SU-DHL-6 (cell line): Measurements from ENCODE around the gene IL13.

ENCODE experiments used
- H2AFZ ChIP-seq: fragments of 200-600 bp; sonication (generic); 2 replicates; pipeline ENCODE4 v1.6.1; 2014; ENCODE audit warnings: low read depth, mild to moderate bottlenecking, moderate library complexity, mixed read lengths, antibody characterized with exemption, low read length; ENCODE audit not compliant: severe bottlenecking
- H3F3A ChIP-seq: fragments of 200-600 bp; shearing (Covaris generic); 2 replicates; pipeline ENCODE4 v1.6.0; 2016; ENCODE audit warnings: antibody characterized with exemption, mild to moderate bottlenecking; ENCODE audit not compliant: insufficient read depth
- H3K27ac ChIP-seq: fragments of 200-600 bp; sonication (generic); 2 replicates; pipeline ENCODE4 v1.5.1; 2016; ENCODE audit warnings: low read depth, mild to moderate bottlenecking, low read length, moderate library complexity, mixed read lengths
- H3K27me3 ChIP-seq: fragments of 200-600 bp; sonication (generic), shearing (Covaris generic); 2 replicates; pipeline ENCODE4 v1.6.0; 2014; ENCODE audit warnings: mild to moderate bottlenecking, low read length
- H3K36me3 ChIP-seq: fragments of 200-600 bp; sonication (generic); 2 replicates; pipeline ENCODE4 v1.6.1; 2014; ENCODE audit warnings: mild to moderate bottlenecking, low read length, mixed read lengths
- H3K4me2 ChIP-seq: fragments of 300-600, 200-600 bp; shearing (Covaris generic), sonication (generic); 2 replicates; pipeline ENCODE4 v1.6.0; 2014; ENCODE audit warnings: low read length, low read depth, mild to moderate bottlenecking; ENCODE audit not compliant: poor library complexity, severe bottlenecking
- H3K4me3 ChIP-seq: fragments of 200-600 bp; sonication (generic); 2 replicates; pipeline ENCODE4 v1.5.1; 2014; ENCODE audit warnings: antibody characterized with exemption, low read length, mild to moderate bottlenecking, mixed read lengths; ENCODE audit not compliant: insufficient read depth, poor library complexity, severe bottlenecking
- H3K79me2 ChIP-seq: fragments of 200-600 bp; sonication (generic); 2 replicates; pipeline ENCODE4 v1.6.1; 2014; ENCODE audit warnings: mild to moderate bottlenecking, low read length, moderate library complexity; ENCODE audit not compliant: insufficient read depth
- H3K9ac ChIP-seq: fragments of 200-600 bp; sonication (generic); 2 replicates; pipeline ENCODE4 v1.7.0; 2014; ENCODE audit warnings: mild to moderate bottlenecking, low read length
- H3K9me2 ChIP-seq: fragments of 200-600 bp; sonication (generic); replicated peaks from 2 replicates; pipeline ENCODE4 v1.6.1; 2014; ENCODE audit warnings: low read length; ENCODE audit not compliant: insufficient read depth
- H3K9me3 ChIP-seq: fragments of 200-600 bp; sonication (generic); 2 replicates; pipeline ENCODE4 v1.6.1; 2014; ENCODE audit warnings: low read length, mixed read lengths; ENCODE audit not compliant: insufficient read depth
- H4K20me1 ChIP-seq: fragments of 200-600 bp; sonication (generic); 2 replicates; pipeline ENCODE4 v1.6.1; 2014; ENCODE audit warnings: low read depth, mild to moderate bottlenecking, antibody characterized with exemption, low read length, moderate library complexity, mixed read lengths
- CTCF ChIP-seq: fragments of 200-600 bp; sonication (generic); IDR thresholded peaks from one replicate; pipeline ENCODE4 v1.5.1; 2017; ENCODE audit warnings: antibody characterized with exemption, mild to moderate bottlenecking, low read length, moderate library complexity; ENCODE audit not compliant: insufficient read depth, poor library complexity, severe bottlenecking
- EZH2phosphoT487 ChIP-seq: fragments of 200-600 bp; sonication (generic), shearing (Covaris generic); conservative IDR thresholded peaks from 2 replicates; pipeline ENCODE4 v1.6.1; 2018; ENCODE audit warnings: mild to moderate bottlenecking, antibody characterized with exemption, low read length, moderate library complexity, mixed read lengths

IL13 gene

GRCh38 chr5:132667309-132667708 is 9.3 kb downstream of the IL13 start:
- Histone ChIP-seq H3K9me2 (no peaks in the 10 kb centered on the region), H3F3A (no peaks in the 10 kb centered on the region), H3K27me3 (no peaks in the 10 kb centered on the region), H3K4me3 (no peak overlapping the region), H3K36me3 (no peaks in the 10 kb centered on the region), H3K9me3 (no peaks in the 10 kb centered on the region), H3K4me2 (no peak overlapping the region), H3K79me2 (no peaks in the 10 kb centered on the region), H2AFZ (no peak overlapping the region), H3K9ac (no peak overlapping the region), H3K27ac (no peak overlapping the region), H4K20me1 (no peaks in the 10 kb centered on the region)
- no peak for TF ChIP-seq CTCF
- TF ChIP-seq EZH2phosphoT487, result no peak

GRCh38 chr5:132667761-132668705 is 10.1 kb downstream of the IL13 start:
- Histone ChIP-seq H4K20me1 (no peaks in the 10 kb centered on the region), H3K9me2 (no peaks in the 10 kb centered on the region), H3K79me2 (no peaks in the 10 kb centered on the region), H2AFZ (no peak overlapping the region), H3K27ac (no peak overlapping the region), H3K27me3 (no peaks in the 10 kb centered on the region), H3F3A (no peaks in the 10 kb centered on the region), H3K36me3 (no peaks in the 10 kb centered on the region), H3K9ac (no peak overlapping the region), H3K9me3 (no peaks in the 10 kb centered on the region), H3K4me3 (no peak overlapping the region), H3K4me2 (no peak overlapping the region)
- no peak for TF ChIP-seq CTCF
- no peak for TF ChIP-seq EZH2phosphoT487

GRCh38 chr5:132668706-132669454 is 10.9 kb downstream of the IL13 start:
- Histone ChIP-seq H3K4me2 (no peak overlapping the region), H3K36me3 (no peaks in the 10 kb centered on the region), H3K79me2 (no peaks in the 10 kb centered on the region), H3F3A (no peaks in the 10 kb centered on the region), H3K4me3 (no peak overlapping the region), H4K20me1 (no peaks in the 10 kb centered on the region), H3K9me2 (no peaks in the 10 kb centered on the region), H3K9me3 (no peaks in the 10 kb centered on the region), H3K27ac (no peak overlapping the region), H2AFZ (no peak overlapping the region), H3K9ac (no peak overlapping the region), H3K27me3 (no peaks in the 10 kb centered on the region)
- TF ChIP-seq EZH2phosphoT487, result no peak
